SK-N-MC (cell line): Measurements from ENCODE around the gene TM2D1.
A peak's percentile ranks its signal among the peaks of the same experiment; 100 is the strongest.

Source experiments
- EZH2 ChIP-seq: fragments of 200-600 bp; sonication (generic); IDR thresholded peaks from one replicate; pipeline ENCODE4 v1.6.1; 2017; ENCODE audit warnings: antibody characterized with exemption
- FOXP2 ChIP-seq: optimal IDR thresholded peaks from 2 replicates; pipeline ENCODE3; 2011; ENCODE audit warnings: mild to moderate bottlenecking, moderate library complexity; ENCODE audit not compliant: insufficient read depth; ENCODE audit errors: extremely low read length, control extremely low read depth
- POLR2AphosphoS5 ChIP-seq: IDR thresholded peaks from 2 replicates; pipeline ENCODE4 v1.6.1; 2012; ENCODE audit warnings: mild to moderate bottlenecking, low read depth, low read length, borderline replicate concordance

- TF ChIP-seq EZH2 (no peak), POLR2AphosphoS5 (peak; percentile 70; the same call in 1 of the 2 replicates), FOXP2 (no peak)
These were observed 86.6 kb downstream of the TM2D1 start for GRCh38 chr1:61638296-61638695.
